NCI-H2227 (cell line): ENCODE results near the gene WSCD2.

Experiments
- DNase-seq: peaks from one replicate; lab custom pipeline; 2025; ENCODE audit not compliant: unreplicated experiment; lab: John Stamatoyannopoulos, UW

WSCD2 gene

DNA sequence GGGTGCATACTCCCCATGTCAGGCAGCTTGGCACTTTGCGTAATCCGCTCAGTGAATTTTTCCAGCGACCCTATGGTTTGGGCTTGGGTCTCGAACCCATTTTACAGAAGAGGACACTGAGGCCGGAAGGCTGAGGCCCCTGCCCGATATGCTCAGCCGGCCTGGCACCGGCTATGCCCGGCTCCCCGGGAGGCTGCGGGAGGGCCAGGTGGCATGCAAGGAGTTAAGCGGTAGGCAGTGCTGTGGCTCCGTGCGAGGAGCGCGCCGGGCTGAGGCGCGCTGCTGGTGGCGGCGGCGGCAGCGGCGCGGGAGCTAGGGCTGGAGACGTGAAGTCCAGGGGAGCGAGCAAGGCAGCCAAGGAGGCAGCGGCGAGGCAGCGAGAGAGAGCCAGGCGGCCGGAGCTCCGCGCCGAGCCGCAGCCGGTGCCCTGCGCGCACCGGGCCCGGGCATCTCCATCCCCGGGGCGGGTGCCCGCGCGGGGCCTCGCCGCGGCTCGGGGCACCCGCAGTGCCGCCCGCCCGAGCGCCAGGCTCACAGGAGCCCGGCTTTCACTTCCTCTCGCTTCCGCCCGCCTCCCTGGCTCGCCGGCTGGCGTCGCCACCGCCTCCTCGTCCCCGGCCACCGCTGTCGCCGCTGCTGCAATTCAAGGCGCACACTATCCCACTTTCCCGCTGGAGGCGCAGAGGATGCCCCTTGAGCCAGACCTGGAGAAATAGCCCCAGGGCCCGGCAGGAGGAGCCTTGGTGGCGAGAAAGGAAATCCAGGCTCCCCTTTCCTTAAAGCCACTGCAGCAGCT lies at the start of gene WSCD2:
TSS of gene WSCD2 (plus strand) at position 272 of the 796 bp plus-strand sequence. CDS start 66,545 bp downstream, outside the sequence.
- DNase-seq: peak; percentile 93

DNA sequence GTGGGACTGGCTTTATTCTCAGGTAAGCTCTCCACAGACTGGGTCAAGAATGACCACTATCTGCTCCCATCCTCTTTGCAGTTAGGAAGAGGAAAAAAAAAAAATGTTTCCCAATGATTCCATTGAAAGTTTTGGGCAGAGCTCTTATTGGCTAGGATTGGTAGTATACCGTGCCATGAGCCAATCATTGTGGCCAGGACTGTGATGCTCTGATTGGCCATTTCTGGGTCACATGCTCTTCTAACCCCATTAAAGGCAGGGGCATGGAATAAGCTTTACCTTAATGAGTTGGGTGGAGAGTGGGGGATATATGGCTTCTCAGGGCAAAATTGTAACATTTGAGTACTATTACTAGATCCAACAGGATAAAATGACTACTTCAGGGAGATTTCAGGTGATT lies 49.4 kb upstream of the WSCD2 start:
- DNase-seq: no peak

DNA sequence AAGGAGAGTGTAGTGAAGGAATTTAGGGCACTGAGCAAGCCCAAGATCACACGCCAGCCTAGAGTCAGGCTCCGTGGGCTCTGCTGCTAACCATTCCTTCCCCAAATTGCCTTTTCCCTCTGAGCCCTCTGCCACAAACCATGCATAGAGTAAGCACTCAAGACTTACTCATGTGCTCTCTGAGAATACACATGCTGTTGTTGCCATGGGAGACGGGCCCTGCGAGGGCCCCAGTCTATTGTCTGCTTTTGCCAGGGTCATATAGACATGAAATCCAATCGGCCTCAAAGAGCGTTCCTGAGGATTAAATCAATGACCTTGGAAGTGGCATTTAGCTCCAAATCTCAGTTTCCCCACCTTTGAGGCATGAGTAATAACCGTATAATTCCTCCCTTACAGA lies 48.7 kb upstream of the WSCD2 start:
- peak; percentile 39 for DNase-seq

DNA sequence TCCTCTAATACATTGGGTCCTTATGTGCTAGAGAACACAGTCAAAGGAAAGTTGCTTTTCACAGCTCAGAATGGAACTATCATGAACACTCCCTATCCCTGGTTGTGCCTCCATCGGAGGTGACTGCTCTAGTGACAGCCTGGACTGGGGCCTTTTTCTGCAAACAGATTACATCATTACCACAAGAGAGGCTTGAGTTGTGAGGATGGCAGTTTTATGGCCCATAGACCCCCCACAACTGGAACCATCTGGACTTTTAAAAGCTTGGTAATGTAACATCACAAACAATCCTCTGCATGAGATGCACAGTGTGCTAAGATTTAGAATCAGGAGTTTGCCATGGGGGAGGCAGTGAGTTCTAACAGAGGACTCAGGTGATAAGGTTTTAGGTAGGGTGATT lies 46.6 kb upstream of the WSCD2 start:
- no peak for DNase-seq

DNA sequence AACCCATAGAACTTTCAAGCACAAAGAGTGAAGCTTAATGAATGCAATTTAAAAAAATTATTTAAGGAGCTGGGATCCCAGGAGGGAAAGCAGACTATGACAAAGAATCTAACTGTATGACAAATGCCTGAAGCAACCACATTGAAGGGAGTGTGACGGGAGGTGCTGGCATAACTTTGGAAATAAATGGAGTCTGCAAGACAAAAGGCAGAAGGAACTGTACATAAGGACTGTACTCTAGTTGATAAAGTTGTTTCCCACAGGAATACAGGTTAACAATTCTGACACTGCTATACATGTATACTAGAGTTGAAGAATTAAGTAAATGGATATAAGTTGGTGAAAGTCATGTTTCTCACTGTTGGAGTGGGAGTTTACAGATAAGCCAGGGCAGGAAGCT lies 41.2 kb upstream of the WSCD2 start:
- no peak for DNase-seq

DNA sequence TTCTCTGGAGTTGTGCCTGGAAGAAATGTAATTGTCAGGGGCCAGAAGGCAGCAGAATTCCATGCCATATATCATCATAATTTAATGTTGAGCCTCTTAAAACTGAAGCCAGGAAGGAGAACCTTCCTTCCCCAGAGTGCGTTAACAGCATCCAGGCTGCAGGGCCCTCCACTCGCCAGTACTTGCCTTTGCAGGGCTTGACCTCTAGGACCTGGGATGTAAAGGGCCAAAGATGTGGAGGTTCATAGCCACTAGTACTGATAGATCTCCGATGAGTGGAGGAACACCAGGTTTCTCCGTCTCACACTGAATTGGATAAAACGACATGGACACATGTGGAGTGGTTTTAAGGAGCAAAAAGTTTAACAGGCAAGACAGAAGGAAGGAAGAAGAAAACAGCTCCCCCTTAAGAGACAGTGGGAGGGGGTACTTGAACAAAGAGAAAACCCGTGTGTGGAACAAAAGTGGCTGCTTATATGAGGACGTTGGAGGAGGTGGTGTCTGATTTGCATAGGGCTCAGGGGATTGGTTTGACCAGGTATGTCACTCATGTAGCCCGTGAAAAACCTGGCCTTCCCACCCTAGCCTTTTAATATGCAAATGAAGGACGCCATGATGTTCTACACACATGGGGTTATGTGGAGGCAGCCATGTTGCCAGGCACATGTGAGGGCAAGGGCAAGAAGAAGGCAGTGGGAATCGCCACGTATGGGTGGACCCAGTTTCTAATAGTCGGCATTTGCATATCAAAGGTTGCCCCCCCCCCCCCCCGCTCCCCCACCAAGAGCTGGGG lies 38.8 kb upstream of the WSCD2 start:
- peak; percentile 20 for DNase-seq

DNA sequence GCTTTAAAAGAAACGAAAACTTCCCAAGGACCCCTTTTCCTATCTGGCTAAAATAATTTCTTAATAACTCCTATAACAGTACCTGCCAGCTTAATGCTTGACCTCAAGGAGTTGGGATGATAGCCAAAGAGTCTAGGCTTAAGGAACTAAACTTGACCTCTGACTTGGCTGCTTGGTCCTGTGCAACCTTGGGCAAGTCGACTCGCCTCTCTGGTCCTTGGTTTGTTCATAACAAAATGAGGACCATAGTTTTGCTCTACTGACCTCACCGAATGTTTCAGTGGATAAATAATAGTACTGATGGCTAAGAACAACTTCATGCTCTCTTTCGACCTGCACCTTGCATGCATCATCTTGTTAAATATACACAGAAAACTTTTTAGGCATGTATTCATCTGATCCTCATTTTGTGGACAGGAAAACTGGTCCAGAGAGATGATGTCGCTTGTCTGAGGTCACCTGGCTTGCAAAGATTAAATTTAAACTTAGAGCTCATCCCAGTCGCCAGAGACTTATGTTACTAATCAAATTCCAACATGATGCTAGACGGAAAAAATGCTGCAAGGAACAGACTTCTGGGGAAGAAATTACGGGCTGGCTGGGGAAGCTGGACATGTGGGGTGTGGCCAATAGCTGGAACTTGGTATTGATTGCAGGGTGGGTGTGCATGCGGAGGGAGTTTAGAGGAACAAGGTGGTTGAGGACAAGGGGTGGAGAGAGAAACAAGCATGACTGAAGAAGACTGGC lies 38.0 kb upstream of the WSCD2 start:
- DNase-seq: no peak

DNA sequence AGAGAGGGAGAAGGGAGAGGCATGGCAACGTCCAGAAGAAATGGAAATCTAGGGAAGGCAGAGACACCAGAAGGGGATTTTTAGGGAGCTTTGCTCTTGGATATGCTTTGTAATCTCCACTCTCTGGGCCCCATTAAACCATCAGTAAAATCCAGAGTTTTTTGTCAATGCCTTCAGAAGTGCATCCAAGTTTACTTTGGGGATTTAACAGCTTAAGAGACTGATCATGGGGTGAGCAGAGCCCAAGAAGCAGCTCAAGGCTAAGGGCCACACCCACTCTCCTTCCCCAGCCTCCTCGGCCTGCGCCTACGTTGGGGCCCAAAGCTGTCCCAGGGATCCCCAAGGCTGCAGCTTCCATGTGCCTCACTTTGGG lies 37.4 kb upstream of the WSCD2 start:
- no peak for DNase-seq

DNA sequence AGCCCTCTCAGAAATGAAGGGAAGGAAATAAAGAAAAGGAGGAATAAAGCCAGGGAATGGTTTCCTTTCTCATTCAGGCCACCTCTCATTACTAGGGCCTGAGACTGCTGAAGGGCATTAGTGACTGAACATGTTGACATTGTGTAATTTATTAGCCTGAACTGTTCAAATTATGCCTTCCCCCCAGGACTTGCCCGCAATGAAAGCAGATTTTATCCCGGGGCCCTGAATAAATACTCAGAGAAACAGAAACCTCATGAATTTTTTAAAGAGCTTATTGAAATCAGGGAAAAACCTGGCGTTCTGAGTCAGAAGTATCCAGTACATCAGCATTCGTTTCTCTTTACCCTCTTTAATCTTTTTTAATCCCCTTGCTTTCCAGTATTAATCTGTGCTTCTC lies 35.9 kb upstream of the WSCD2 start:
- DNase-seq: no peak

DNA sequence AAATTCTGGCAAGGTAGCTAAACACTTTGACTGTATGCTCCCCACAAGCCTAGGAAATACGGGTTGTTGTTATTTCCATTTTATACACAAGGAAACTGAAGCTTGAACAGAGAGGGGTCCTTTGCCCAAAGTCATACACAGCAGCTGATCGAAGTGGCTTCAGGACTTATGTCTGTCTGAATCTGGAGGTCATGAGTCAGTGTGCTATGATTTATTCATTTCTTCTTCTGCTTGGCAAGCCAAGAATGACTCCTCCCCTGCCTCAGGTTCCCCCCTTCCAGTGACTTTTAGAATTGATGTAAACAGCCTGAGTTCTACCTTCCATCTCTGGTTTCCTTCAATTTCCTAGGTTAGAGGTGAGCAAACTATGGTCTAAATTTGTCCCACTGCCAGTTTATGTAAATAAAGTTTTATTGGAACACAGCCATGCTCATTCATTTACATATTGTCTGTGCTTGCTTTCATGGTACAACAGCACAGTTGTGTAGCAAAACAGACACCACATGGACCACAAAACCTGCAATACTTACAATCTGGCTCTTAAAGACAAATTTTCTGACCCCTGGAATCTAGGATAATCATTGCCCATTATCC lies 34.9 kb upstream of the WSCD2 start:
- no peak for DNase-seq

DNA sequence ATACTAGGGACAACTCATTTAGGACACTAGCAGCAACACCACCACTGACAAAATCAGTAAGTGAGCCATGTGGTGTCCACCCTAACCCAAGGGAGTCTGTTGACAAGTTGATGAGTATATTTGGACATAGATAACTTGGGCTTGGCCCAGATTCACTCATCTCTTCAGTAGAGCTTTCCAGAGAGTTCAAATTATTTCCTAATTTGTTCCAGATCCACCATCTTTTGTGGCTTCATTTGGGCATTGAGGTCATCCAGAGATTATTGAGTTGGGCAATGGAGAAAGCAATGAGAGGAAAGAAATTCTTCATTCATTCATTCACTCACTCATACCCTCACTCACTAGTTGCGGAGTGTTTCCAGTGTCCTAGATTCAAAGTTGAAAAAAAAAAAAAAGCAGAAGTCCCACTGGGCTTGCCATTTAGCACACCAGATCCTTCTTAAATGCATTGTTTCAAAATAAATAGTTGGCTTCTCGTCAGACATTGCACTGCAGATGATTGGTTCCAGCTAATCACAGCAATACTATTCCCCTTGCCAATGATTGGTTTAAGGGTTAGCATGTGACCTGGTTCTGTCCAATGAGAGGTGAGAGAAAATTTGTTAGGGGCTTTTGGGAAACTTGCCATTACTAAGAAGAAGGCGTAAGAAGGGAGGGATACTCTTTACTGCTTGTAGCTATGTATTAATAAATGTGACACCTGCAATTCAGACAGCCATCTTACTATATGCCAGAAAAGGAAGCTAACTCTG lies 31.8 kb upstream of the WSCD2 start:
- no peak for DNase-seq

DNA sequence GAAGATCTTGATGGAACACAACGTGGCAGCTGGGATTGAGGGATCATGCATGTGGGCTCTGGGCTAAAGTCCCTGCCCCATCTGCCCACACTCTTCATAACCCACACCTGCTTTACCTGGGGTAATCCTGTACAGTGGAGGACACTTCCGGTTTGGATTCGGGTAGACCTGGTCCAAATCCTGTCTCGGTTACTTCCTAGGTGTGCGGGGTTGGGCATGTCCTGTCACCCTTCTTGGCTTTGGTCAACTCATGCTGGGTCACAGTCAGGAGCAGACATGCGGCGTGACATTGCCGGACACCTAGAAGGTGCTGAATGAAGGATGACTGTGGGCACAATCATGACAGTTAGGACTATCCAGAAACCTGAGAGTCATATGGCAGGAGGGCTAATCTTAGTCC lies 30.7 kb upstream of the WSCD2 start:
- no peak for DNase-seq

DNA sequence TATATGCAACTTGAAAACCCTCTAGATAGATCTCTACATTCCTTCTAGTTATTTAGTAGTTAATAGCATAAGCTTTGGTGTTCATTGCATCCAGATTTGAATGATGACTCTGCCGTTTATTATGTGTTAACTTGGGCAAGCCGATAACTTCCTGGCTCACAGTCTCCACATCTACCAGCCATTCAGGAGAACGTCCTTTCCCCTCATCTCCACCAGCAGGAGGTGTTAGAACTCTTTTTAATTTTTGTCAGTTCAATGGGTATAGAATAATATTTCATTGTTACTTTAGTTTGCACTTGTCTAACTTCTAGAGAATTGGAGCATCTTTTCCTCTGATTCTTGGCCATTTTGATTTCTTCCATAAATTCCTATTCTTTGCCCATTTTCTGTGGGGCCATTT lies 30.0 kb upstream of the WSCD2 start:
- DNase-seq: no peak

DNA sequence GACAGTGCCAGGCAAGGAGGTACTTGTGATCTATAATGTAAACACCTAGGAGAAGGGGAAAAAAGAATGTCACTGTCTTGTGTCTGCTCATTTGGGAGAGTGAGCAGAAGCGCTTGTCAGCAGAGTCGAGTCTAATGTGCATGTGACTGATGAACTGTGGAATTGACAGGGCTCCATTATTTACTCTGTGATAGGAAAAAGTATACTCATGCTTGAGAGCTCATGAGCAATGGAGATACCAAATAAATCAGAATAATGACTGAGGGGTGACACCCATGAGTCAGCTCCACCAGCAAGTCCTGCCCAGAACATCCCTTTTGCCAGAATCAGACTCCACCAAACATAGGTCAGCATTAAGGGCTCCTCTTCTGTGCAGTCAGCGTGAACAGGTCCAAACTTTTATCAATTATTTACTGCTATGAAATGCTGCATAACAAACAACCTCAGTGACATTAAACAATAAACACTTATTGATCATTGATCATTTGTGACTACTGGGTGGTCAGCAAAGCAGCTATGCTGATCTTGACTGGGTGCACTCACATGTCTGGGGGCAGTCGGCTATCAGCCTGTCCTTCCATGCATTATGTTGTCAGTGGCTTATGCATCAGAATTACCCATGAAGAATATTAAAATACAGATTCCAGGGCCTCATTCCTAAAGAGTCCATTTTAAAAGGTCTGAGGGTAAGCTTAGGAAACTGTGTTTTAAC lies 29.2 kb upstream of the WSCD2 start:
- DNase-seq: no peak

DNA sequence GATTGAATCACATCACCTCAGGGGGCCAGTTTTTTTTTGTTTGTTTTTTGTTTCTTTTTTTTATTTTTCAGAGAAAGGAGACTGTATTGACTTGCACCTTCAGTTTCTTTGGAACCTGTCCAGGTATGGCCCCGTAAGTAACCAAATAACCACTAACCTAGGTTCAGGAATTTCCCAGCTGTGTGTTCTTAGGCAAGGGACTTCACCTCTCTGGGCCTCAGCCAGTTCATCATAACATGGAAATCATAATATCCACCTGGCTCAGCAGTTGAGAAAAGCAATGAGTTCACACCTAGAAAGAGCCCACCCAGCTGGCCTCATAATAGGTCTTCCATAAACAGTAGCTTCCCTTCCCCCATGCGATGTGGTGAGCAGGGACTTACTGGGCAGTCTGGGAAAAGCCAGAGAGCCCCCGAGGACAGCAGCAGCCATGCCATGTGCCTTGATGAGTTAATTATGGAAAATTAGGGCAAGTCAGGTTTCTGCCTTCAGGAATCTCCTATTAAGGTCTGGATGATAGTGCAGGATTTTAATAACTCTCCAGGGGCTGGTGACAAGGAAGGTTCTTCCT lies 27.4 kb upstream of the WSCD2 start:
- no peak for DNase-seq

DNA sequence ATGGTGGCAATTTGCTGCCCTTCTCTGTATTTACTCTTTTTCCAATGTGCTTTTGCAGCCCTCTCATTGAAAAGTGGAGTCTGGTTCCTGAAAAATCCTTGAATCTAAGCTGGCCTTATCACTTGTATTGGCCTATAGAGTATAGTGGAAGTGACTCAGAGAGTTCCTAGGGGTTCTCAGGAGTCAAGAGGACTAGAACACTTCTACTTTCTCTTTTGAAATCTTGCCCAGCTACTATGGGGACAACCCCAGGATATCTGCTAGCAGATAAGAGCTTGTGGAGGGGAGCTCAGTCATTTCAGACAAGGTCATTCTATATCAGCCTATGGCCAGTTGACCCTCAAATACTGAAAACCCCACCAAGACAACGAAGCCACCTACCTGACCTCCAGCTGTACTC lies 26.7 kb upstream of the WSCD2 start:
- DNase-seq: no peak

DNA sequence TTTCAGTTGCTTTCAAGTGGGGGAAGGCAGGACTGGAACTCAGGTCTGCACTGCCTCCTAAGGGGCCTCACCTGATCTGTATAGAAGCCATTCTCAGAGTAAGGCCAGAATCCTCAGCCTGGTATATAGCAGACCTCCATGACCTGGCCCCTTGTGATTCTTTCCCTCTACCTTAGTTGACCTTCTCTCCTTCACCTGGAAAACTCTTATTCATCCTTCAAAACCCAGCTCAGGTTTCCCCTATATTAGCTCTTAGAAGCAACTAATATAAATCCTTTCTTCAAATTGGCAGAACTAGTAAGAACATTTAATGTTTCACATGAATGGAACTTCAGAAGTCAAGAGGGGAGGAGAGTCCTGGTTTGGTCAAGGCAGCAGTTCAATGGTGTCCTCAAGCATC lies 26.0 kb upstream of the WSCD2 start:
- DNase-seq: no peak

DNA sequence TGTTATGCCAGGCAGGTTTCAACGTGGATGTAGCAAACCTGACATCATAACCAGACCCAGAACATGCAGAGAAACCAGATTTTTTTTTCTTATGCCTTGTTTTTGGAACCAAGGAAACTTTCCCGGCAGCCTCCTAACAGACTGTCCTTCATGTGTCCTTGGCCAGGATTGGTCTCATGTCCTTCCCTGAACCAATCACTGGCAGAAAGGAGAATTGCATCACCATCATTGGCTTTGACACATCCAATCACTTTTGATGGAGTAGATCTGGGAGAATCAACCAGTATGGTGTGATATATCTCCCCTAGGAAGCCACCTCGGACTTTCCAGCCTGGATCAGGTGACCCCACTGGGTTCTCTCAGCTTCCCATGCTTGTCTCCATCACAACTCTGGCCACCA lies 25.6 kb upstream of the WSCD2 start:
- no peak for DNase-seq

DNA sequence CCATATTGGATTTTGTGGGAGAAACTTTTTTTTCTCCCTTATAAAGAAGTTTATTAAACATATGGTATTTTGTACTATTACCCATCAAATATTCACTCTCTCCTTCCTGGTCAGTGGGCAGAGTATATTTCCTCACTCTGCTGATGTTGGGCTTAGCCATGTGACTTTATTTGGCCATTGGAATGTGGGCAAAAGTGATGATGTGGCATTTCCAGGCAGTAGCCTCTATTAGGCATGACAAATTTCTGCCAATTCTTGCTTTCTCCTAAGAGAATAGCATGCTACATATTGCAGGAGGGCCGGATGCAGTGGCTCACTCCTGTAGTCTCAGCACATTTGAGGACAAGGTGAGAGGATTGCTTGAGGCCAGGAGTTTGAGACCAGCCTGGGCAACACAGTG lies 24.4 kb upstream of the WSCD2 start:
- no peak for DNase-seq

DNA sequence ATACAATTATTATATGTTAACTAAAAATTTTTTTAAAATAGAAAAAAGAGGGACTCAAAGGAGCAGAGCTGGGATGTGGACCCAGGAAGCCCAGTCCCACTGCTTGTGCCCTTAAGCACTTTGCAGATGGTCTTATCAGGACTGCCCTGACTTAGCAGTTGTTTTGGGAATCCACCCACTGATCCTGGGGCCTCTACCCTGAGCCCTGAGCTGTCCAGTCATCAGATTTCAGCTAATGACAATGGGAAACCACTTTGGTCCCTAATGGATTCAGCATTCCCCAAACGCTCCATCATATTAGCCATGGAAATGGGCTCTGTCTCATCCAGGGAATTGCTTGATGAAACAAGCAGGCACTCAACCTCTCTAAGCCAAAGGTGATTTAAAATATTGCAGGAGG lies 22.5 kb upstream of the WSCD2 start:
- no peak for DNase-seq
